Gastrocnemius medialis (tissue), 4 donors: ENCODE data around the gene EHMT2. TPM values are rescaled to one million over a fixed set of nuclear protein-coding genes. Genes with fewer than 3 reads are reported as not detected.
"Not testable (repeated sequence)": the region's sequence is repeated elsewhere in the genome, so short reads cannot be mapped to it uniquely, and the experiment has no call there.

Source experiments
- ATAC-seq, 2 donors: fragments of 150-250 bp; one replicate each; pipeline ENCODE4 v1.9.1; 2016
- DNase-seq, 2 donors: peaks; one replicate each; pipeline ENCODE4 v3.0.0-alpha.2; 2019
- H3K27ac ChIP-seq, 4 donors: fragments of 200-600 bp; sonication (generic); 1 replicate in 1 of 4; 2 replicates in 3 of 4; pipeline ENCODE4 v1.5.1; 2016 to 2018; ENCODE audit warnings: mild to moderate bottlenecking in 2 of 4, moderate library complexity in 1 of 4
- H3K27me3 ChIP-seq, 3 donors: fragments of 200-600 bp; sonication (generic) in 2 of 3; 1 replicate in 1 of 3; 2 replicates in 2 of 3; pipeline versions ENCODE4 v1.5.1 to v1.6.0; 2016 to 2019; ENCODE audit warnings: mild to moderate bottlenecking in 1 of 3, moderate library complexity in 1 of 3
- H3K36me3 ChIP-seq, 2 donors: fragments of 200-600 bp; sonication (generic) in 1 of 2; one replicate each; pipeline ENCODE4 v1.5.1; 2017 to 2018
- H3K4me1 ChIP-seq, 2 donors: fragments of 200-600 bp; sonication (generic) in 1 of 2; one replicate each; pipeline ENCODE4 v1.5.1; 2016 to 2017; ENCODE audit warnings: mild to moderate bottlenecking in 2 of 2
- H3K4me3 ChIP-seq, 4 donors: fragments of 200-600 bp; sonication (generic) in 3 of 4; 1 replicate in 1 of 4; 2 replicates in 3 of 4; pipeline ENCODE4 v1.5.1; 2016 to 2019; ENCODE audit warnings: mild to moderate bottlenecking in 2 of 4
- H3K9me3 ChIP-seq, 3 donors: fragments of 200-600 bp; sonication (generic) in 2 of 3; 1 replicate in 1 of 3; 2 replicates in 2 of 3; pipeline ENCODE4 v1.5.1; 2016 to 2019
- POLR2A ChIP-seq, 2 donors: fragments of 450-650 bp; IDR thresholded peaks; one replicate each; pipeline ENCODE4 v1.6.1; 2017; ENCODE audit warnings: antibody characterized with exemption in 2 of 2, mild to moderate bottlenecking in 2 of 2, moderate library complexity in 2 of 2
- in situ Hi-C, 4 donors: fragments of 200-750 bp; cut with MboI; loops; one replicate each; pipeline versions ENCODE4 v1.15.0 to v1.8.0; 2017; ENCODE audit warnings: low sequenced_read_pairs in 4 of 4
- intact Hi-C: fragments of 100-400 bp; cut with DNase I; formaldehyde crosslinking; loops from one replicate; pipeline ENCODE4 v1.15.1; 2023; ENCODE audit warnings: low total_unique reads
- total RNA-seq, 4 donors: library from RNA; depleted of rRNA; stranded (reverse); fragments of >200 nt; gene quantifications; one replicate each; pipeline versions ENCODE4 v1.1.0 to v1.2.3, GENCODE V29; 2016
- TF ChIP-seq, protein P1 (sequence below), 5 experiments: fragments of 450-650 bp in 3 of 5; fragments of 200-600 bp in 2 of 5; sonication (generic) in 2 of 5; IDR thresholded peaks in 4 of 5; conservative IDR thresholded peaks in 1 of 5; 1 replicate in 4 of 5; 2 replicates in 1 of 5; pipeline ENCODE4 v1.5.1; 2016 to 2019; ENCODE audit warnings: antibody characterized with exemption in 5 of 5, mild to moderate bottlenecking in 3 of 5, moderate library complexity in 3 of 5

Gene EHMT2
- total RNA-seq, 4 donors from 2014 or later: 8.4 to 17.5 (median 13.0) TPM

DNA sequence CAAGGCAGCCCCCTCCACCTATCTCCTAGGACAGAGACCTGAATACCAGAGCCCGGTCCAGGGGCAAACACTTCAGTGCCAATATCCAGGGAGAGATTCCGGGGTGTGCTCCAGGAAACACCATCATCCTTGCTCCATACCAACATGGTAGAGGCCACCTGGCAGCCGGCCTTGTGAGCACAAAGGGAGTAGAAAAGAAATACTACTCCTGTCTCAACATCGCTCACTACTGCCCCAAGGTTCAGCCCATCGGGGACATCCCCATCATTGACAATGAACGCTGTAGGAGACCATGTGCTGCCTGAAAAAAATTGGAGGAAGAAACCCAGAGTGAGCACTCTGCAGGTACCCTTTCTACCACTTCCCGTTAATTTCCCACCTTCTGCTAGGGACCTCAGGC is 36.3 kb downstream of the EHMT2 start:
- H3K27ac ChIP-seq: no peak overlapping the region
- no peaks in the 10 kb centered on the region for H3K9me3 ChIP-seq
- DNase-seq (no peak), ATAC-seq (no peak)
- H3K4me3 ChIP-seq: no peak overlapping the region
- H3K27me3 ChIP-seq: no peaks in the 10 kb centered on the region
- peaks cover 0 to 47% of the 10 kb centered on the region in 2 donors for H3K36me3 ChIP-seq
- TF ChIP-seq, protein P1, sequence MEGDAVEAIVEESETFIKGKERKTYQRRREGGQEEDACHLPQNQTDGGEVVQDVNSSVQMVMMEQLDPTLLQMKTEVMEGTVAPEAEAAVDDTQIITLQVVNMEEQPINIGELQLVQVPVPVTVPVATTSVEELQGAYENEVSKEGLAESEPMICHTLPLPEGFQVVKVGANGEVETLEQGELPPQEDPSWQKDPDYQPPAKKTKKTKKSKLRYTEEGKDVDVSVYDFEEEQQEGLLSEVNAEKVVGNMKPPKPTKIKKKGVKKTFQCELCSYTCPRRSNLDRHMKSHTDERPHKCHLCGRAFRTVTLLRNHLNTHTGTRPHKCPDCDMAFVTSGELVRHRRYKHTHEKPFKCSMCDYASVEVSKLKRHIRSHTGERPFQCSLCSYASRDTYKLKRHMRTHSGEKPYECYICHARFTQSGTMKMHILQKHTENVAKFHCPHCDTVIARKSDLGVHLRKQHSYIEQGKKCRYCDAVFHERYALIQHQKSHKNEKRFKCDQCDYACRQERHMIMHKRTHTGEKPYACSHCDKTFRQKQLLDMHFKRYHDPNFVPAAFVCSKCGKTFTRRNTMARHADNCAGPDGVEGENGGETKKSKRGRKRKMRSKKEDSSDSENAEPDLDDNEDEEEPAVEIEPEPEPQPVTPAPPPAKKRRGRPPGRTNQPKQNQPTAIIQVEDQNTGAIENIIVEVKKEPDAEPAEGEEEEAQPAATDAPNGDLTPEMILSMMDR (IDR thresholded peaks at IDR 0.05 in 4 of 5, conservative IDR thresholded peaks at IDR 0.05 in 1 of 5): no peak
- no peak for TF ChIP-seq POLR2A (IDR thresholded peaks at IDR 0.05)
- H3K4me1 ChIP-seq: peaks cover 20 to 22% of the 10 kb centered on the region in 2 donors
- in situ Hi-C loops: loop anchor here in 1 of 4 donors (25.0 kb wide), 1 partner anchor 1426 kb away; the partner anchor contains the start of genes B3GALT4, PFDN6, RGL2 and WDR46
- intact Hi-C loops: loop anchor here (5.0 to 10.0 kb wide), 2 partner anchors 86 to 314 kb away; partner anchors contain the start of genes ATP6V1G2, NFKBIL1 and VWA7

DNA sequence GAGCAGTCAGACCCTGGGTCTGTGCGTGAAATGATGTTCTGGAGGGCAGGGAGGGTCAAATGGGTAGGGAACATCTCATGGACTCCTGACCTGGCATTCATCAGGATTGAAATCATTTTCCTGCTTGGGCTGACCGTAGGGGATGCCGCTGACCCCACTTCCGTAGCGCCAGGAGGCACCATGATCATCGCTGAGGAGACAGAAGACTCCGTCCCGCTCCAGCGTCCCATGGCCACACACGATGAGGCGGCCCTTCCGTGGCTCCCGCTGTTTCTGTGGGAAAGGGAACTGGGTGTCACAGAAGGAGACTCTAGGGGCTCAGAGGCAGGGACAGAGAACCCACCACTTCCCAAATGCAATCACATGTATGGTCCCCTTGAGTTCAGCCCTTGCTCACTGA is 37.1 kb downstream of the EHMT2 start:
- no peaks in the 10 kb centered on the region for H3K9me3 ChIP-seq
- intact Hi-C loops (loop anchor here (5.0 to 10.0 kb wide), 2 partner anchors 86 to 313 kb away; partner anchors contain the start of genes ATP6V1G2, NFKBIL1 and VWA7), in situ Hi-C loops (loop anchor here in 1 of 4 donors (25.0 kb wide), 1 partner anchor 1427 kb away; the partner anchor contains the start of genes B3GALT4, PFDN6, RGL2 and WDR46)
- H3K4me3 ChIP-seq: no peak overlapping the region
- TF ChIP-seq, protein P1 (IDR thresholded peaks at IDR 0.05 in 4 of 5, conservative IDR thresholded peaks at IDR 0.05 in 1 of 5): no peak
- TF ChIP-seq POLR2A (IDR thresholded peaks at IDR 0.05): no peak
- ATAC-seq: no peak
- H3K36me3 ChIP-seq: peaks cover 0 to 47% of the 10 kb centered on the region in 2 donors
- H3K4me1 ChIP-seq: peaks cover 20 to 22% of the 10 kb centered on the region in 2 donors
- H3K27me3 ChIP-seq: no peaks in the 10 kb centered on the region
- DNase-seq: no peak
- H3K27ac ChIP-seq: no peak overlapping the region

DNA sequence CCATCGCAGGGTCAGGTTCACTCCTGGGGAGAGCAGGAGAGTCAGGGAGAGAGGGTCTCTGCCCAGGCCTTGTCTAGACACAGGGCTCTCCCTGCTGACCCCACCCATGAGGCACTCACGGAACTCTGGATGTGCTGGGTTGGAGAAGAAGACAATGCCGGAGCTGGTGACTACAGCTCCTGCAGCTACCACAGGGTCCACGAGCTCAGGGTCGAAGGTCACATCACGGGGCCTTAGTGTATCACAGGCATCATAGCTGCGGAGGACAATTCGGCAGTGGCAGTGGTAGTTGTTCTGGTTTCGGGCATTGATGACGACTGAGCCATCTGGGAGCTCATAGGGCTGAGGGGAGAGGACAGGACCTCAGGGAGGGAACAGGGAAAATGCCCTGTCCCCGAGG is 37.6 kb downstream of the EHMT2 start:
- no peak for ATAC-seq

DNA sequence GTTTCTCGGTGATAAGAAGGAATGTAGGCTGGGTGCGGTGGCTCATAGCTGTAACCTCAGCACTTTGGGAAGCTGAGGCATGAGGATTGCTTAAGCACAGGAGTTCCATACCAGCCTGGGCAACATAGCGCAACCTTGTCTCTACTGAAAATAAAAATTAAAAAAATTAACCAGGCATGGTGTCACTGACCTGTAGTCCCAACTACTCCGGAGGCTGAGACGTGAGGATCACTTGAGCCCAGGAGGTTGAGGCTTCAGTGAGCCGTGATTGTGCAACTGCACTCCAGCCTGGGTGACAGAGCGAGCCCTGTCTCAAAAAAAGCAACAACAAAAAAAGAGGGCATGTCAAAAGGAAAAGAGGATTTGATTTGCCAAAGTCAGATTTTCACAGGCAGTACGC is 38.8 kb downstream of the EHMT2 start:
- H3K36me3 ChIP-seq: peaks cover 0 to 47% of the 10 kb centered on the region in 2 donors
- in situ Hi-C loops (loop anchor here in 1 of 4 donors (25.0 kb wide), 1 partner anchor 1429 kb away; the partner anchor contains the start of genes B3GALT4, PFDN6, RGL2 and WDR46), intact Hi-C loops (no loop called here)
- TF ChIP-seq, protein P1 (IDR thresholded peaks at IDR 0.05 in 4 of 5, conservative IDR thresholded peaks at IDR 0.05 in 1 of 5): no peak
- no peak for TF ChIP-seq POLR2A (IDR thresholded peaks at IDR 0.05)
- no peaks in the 10 kb centered on the region for H3K27me3 ChIP-seq
- ATAC-seq (no peak), DNase-seq (no peak)
- H3K4me1 ChIP-seq: peaks cover 13 to 15% of the 10 kb centered on the region in 2 donors
- no peak overlapping the region for H3K27ac ChIP-seq
- H3K4me3 ChIP-seq: no peak overlapping the region
- no peaks in the 10 kb centered on the region for H3K9me3 ChIP-seq

More for the DNA sequence above, 37.6 kb downstream of the EHMT2 start:
- no peak for DNase-seq
- Histone ChIP-seq H3K27me3 (no peaks in the 10 kb centered on the region), H3K36me3 (peaks cover 0 to 47% of the 10 kb centered on the region in 2 donors), H3K4me1 (peaks cover 20 to 22% of the 10 kb centered on the region in 2 donors), H3K27ac (no peak overlapping the region), H3K4me3 (no peak overlapping the region), H3K9me3 (no peaks in the 10 kb centered on the region)
- in situ Hi-C loops: loop anchor here in 1 of 4 donors (25.0 kb wide), 1 partner anchor 1427 kb away; the partner anchor contains the start of genes B3GALT4, PFDN6, RGL2 and WDR46
- intact Hi-C loops: loop anchor here (5.0 to 10.0 kb wide), 2 partner anchors 85 to 313 kb away; partner anchors contain the start of genes ATP6V1G2, NFKBIL1 and VWA7
- TF ChIP-seq, protein P1 (IDR thresholded peaks at IDR 0.05 in 4 of 5, conservative IDR thresholded peaks at IDR 0.05 in 1 of 5): no peak

DNA sequence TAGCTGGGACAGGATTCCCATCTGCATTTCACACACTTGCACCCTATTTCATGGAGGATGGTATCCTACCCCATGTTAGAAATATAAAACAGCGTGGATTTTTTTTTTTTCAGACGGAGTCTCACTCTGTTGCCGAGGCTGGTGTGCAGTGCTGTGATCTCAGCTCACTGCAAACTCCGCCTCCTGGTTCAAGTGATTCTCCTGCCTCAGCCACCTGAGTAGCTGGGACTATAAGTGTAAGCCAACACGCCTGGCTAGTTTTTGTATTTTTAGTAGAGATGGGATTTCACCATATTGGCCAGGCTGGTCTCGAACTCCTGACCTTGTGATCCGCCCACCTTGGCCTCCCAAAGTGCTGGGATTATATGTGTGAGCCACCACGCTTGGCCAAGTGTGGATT is 39.7 kb downstream of the EHMT2 start:
- H3K4me3 ChIP-seq, intact Hi-C loops, ATAC-seq, H3K27ac ChIP-seq, DNase-seq, H3K27me3 ChIP-seq, H3K9me3 ChIP-seq, H3K4me1 ChIP-seq: not testable (repeated sequence)
- peaks cover 0 to 47% of the 10 kb centered on the region in 2 donors for H3K36me3 ChIP-seq
- in situ Hi-C loops: loop anchor here in 1 of 4 donors (25.0 kb wide), 1 partner anchor 1430 kb away; the partner anchor contains the start of genes B3GALT4, PFDN6, RGL2 and WDR46

DNA sequence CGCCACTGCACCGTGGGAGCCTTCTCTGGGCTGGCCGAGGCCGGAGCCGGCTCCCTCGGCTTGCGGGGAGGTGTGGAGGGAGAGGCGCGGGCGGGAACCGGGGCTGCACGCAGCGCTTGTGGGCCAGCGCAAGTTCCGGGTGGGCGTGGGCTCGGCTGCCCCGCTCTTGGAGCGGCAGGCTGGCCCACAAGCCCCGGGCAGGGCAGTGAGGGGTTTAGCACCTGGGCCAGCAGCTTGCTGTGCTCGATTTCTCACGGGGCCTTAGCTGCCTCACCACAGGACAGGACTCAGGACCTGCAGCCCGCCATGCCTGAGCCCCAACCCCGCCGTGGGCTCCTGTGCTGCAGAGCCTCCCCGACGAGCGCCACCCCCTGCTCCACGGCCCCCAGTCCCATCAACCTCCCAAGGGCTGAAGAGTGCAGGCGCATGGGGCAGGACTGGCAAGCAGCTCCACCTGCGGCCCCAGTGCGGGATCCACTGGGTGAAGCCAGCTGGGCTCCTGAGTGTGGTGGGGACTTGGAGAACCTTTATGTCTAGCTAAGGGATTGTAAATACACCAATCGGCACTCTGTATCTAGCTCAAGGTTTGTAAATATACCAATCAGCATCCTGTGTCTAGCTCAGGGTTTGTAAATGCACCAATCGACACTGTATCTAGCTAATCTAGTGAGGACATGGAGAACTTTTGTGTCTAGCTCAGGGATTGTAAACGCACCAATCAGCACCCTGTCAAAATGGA is 45.3 kb downstream of the EHMT2 start:
- in situ Hi-C loops: loop anchor here in 1 of 4 donors (25.0 kb wide), 1 partner anchor 1435 kb away; the partner anchor contains the start of genes B3GALT4, PFDN6, RGL2 and WDR46
- DNase-seq, ATAC-seq, H3K4me3 ChIP-seq, H3K4me1 ChIP-seq, H3K27ac ChIP-seq, intact Hi-C loops, H3K36me3 ChIP-seq, H3K9me3 ChIP-seq, H3K27me3 ChIP-seq: not testable (repeated sequence)
